ENCODE results near the gene XYLT1.

The XYLT1 gene

DNA sequence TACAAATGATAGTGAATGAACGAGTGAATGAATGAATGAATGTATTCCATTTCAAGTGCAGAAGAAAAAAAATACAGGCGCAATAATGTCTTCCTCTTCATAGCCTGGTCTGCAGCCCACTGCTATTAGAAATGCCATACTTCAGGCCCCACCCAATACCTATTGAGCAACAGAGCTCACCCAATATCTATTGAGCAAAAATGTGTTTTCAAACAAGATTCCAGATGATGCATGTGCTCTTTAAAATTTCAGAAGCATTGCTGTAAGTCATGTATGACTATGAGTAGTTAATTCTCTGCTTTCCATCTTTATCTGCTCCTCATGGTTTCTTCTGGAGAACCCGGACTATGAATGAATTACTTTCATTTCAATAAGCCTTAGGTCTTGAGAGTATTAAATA is 308.2 kb downstream of the XYLT1 start:
- TF ChIP-seq EP300 (IDR thresholded peaks at IDR 0.05; ENCODE audit: borderline replicate concordance) (no peak), CEBPB (IDR thresholded peaks at IDR 0.05) (no peak), REST (IDR thresholded peaks at IDR 0.05; ENCODE audit: low read depth) (no peak), YY1 (IDR thresholded peaks at IDR 0.05; ENCODE audit: low read depth) (no peak), TEAD4 (IDR thresholded peaks at IDR 0.05) (no peak), MAX (IDR thresholded peaks at IDR 0.05) (no peak), FOXM1 (IDR thresholded peaks at IDR 0.05; ENCODE audit: borderline replicate concordance, low read depth) (no peak), TAF1 (IDR thresholded peaks at IDR 0.05; ENCODE audit: low read depth) (no peak), EGR1 (IDR thresholded peaks at IDR 0.05) (no peak), NFIC (IDR thresholded peaks at IDR 0.05) (no peak), TCF12 (IDR thresholded peaks at IDR 0.05; ENCODE audit: low read depth) (no peak), ZBTB7A (IDR thresholded peaks at IDR 0.05; ENCODE audit: low read depth) (no peak), CREB1 (IDR thresholded peaks at IDR 0.05; ENCODE audit: low read depth) (no peak)
- TF ChIP-seq, protein P1, sequence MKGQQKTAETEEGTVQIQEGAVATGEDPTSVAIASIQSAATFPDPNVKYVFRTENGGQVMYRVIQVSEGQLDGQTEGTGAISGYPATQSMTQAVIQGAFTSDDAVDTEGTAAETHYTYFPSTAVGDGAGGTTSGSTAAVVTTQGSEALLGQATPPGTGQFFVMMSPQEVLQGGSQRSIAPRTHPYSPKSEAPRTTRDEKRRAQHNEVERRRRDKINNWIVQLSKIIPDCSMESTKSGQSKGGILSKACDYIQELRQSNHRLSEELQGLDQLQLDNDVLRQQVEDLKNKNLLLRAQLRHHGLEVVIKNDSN (IDR thresholded peaks at IDR 0.05): no peak

- TF ChIP-seq TAF1 (IDR thresholded peaks at IDR 0.05; ENCODE audit: low read depth) (no peak), MAX (IDR thresholded peaks at IDR 0.05) (no peak), TCF12 (IDR thresholded peaks at IDR 0.05; ENCODE audit: low read depth) (no peak), REST (IDR thresholded peaks at IDR 0.05; ENCODE audit: low read depth) (no peak), CEBPB (IDR thresholded peaks at IDR 0.05) (no peak), FOXM1 (IDR thresholded peaks at IDR 0.05; ENCODE audit: borderline replicate concordance, low read depth) (no peak), TEAD4 (IDR thresholded peaks at IDR 0.05) (no peak), NFIC (IDR thresholded peaks at IDR 0.05) (no peak), ZBTB7A (IDR thresholded peaks at IDR 0.05; ENCODE audit: low read depth) (no peak), EGR1 (IDR thresholded peaks at IDR 0.05) (no peak), EP300 (IDR thresholded peaks at IDR 0.05; ENCODE audit: borderline replicate concordance) (no peak), YY1 (IDR thresholded peaks at IDR 0.05; ENCODE audit: low read depth) (no peak)
- TF ChIP-seq, protein P1 (IDR thresholded peaks at IDR 0.05): no peak
Observed at GRCh38 chr16:17160920-17161431, 309.8 kb downstream of the XYLT1 start.

DNA sequence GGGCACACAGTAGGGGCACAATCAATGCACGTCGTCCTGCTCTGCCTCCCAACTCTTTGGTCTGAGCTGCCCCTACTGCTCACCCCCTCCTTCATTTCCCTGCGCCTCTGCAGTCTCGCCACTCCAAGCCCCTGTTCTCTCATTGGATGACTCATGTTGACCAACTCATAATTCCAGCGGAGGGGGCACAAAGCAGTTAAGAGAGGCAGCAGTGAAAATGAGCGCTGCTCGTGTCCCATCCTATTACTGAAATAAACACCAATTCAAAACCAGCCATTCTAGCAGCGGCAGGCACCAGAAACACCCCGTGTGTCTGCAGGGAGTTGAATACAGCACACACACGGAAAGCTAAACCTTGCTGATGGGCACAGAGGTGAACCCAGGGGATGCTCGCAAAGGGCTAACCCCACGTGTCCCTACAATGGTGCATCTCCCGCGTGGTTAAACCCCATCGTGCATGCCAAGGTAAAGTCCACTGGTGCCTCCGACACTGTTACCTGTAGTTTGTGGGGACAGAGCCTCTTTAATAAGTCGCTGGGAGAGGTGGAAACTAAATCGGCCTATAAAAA is 310.4 kb downstream of the XYLT1 start:
- TF ChIP-seq TEAD4 (IDR thresholded peaks at IDR 0.05): no peak
- TF ChIP-seq RAD21 (IDR thresholded peaks at IDR 0.05; ENCODE audit: low read depth): no peak
- no peak for TF ChIP-seq EP300 (IDR thresholded peaks at IDR 0.05; ENCODE audit: borderline replicate concordance)
- TF ChIP-seq MAX (IDR thresholded peaks at IDR 0.05): no peak

- no peak for TF ChIP-seq RAD21 (IDR thresholded peaks at IDR 0.05; ENCODE audit: low read depth)
- TF ChIP-seq REST (IDR thresholded peaks at IDR 0.05; ENCODE audit: low read depth): peak; percentile 41; the same call in 1 of the 2 replicates
Observed at GRCh38 chr16:17159617-17160016, 311.1 kb downstream of the XYLT1 start.

DNA sequence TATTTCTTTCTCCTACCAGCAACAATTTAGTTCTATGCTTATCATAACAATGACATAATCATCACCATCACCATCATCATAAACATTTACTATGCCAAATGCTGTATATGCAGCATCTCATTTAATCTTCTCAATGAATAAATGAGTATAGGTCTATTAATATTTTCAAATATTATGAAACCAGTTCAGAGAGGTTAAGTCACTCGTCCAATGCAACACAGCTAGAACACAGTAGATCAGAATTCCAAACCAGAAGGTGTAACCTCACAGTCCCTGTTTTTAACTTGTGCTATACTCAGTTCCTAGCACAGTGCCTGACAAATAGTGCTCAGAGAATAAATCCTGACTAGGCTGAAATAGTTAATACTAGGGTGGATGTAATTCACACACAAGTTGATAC is 314.8 kb downstream of the XYLT1 start:
- TF ChIP-seq MAX (IDR thresholded peaks at IDR 0.05): no peak
- TF ChIP-seq EGR1 (IDR thresholded peaks at IDR 0.05): no peak
- no peak for TF ChIP-seq TAF1 (IDR thresholded peaks at IDR 0.05; ENCODE audit: low read depth)
- TF ChIP-seq NFIC (IDR thresholded peaks at IDR 0.05): no peak
- TF ChIP-seq FOXM1 (IDR thresholded peaks at IDR 0.05; ENCODE audit: borderline replicate concordance, low read depth): no peak
- TF ChIP-seq RAD21 (IDR thresholded peaks at IDR 0.05; ENCODE audit: low read depth): no peak
- TF ChIP-seq, protein P1 (IDR thresholded peaks at IDR 0.05): no peak
- no peak for TF ChIP-seq REST (IDR thresholded peaks at IDR 0.05; ENCODE audit: low read depth)
- TF ChIP-seq TEAD4 (IDR thresholded peaks at IDR 0.05): no peak
- TF ChIP-seq TCF12 (IDR thresholded peaks at IDR 0.05; ENCODE audit: low read depth): no peak
- TF ChIP-seq CEBPB (IDR thresholded peaks at IDR 0.05): no peak
- no peak for TF ChIP-seq YY1 (IDR thresholded peaks at IDR 0.05; ENCODE audit: low read depth)

All from Ishikawa (cell line).